PC-9 (cell line): Measurements from ENCODE around the gene PTTG1IP.

Experiments used
- CTCF ChIP-seq: fragments of 200-600 bp; sonication (generic); conservative IDR thresholded peaks from 2 replicates; pipeline ENCODE4 v1.6.1; 2017; ENCODE audit warnings: mixed run types, antibody characterized with exemption, mild to moderate bottlenecking, moderate library complexity
- EZH2 ChIP-seq: fragments of 200-600 bp; sonication (generic); IDR thresholded peaks from 2 replicates; pipeline ENCODE4 v1.8.0; 2017; ENCODE audit warnings: antibody characterized with exemption, low read depth

GRCh38 chr21:44881198-44881872 is 7.8 kb upstream of the PTTG1IP start:
- TF ChIP-seq EZH2 (no peak), CTCF (no peak)
